Panc1 (cell line): ENCODE data around the gene CYP21A2.
"Not testable (repeated sequence)": the region's sequence is repeated elsewhere in the genome, so short reads cannot be mapped to it uniquely, and the experiment has no call there.

Experiments
- CTCF ChIP-seq: fragments of 450-650 bp; IDR thresholded peaks from 2 replicates; pipeline ENCODE4 v1.5.1; 2017; ENCODE audit warnings: mild to moderate bottlenecking
- POLR2AphosphoS5 ChIP-seq: IDR thresholded peaks from 2 replicates; pipeline ENCODE4 v1.6.1; 2012; ENCODE audit warnings: mild to moderate bottlenecking, low read depth, low read length, moderate library complexity
- REST ChIP-seq, 2 experiments: IDR thresholded peaks; 2 replicates each; pipeline ENCODE4 v1.6.1; 2011 to 2012; ENCODE audit warnings: low read depth in 2 of 2, control low read depth in 1 of 2, low read length in 1 of 2, mild to moderate bottlenecking in 1 of 2, moderate library complexity in 1 of 2; ENCODE audit not compliant: insufficient read depth in 1 of 2
- SIN3A ChIP-seq: IDR thresholded peaks from 2 replicates; pipeline ENCODE4 v1.6.1; 2012; ENCODE audit warnings: low read depth, mild to moderate bottlenecking, low read length, moderate library complexity, borderline replicate concordance; ENCODE audit not compliant: insufficient read depth
- TCF7L2 ChIP-seq: IDR thresholded peaks from 2 replicates; pipeline ENCODE4 v1.6.1; 2011; ENCODE audit warnings: mild to moderate bottlenecking, low read depth, low read length, inconsistent platforms

DNA sequence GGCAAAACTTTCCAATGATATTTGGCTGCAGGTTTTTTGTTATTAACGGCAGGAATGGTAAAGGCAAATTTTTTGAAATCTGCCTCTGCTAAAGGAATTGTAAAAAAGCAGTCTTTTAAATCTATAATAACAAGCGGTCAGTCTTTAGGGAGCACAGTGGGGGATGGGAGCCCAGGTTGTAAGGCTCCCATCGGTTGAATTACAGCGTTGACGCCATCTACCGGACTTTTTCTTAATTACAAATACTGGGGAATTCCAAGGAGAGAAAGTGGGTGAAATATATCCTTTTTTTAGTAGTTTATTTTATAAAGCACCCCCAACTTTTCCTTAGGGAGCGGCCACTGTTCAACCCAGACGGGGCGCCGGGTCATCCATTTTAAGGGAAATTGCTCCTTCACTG, 48.9 kb upstream of the CYP21A2 start:
- TF ChIP-seq CTCF; TCF7L2; POLR2AphosphoS5; REST (IDR thresholded peaks at IDR 0.05; ENCODE audit: insufficient read depth in 1 of 2, low read depth in 2 of 2, low read length in 1 of 2); SIN3A: not testable (repeated sequence)
